ENCODE results near the gene FAM222B. TPM values are rescaled to one million over a fixed set of nuclear protein-coding genes. Genes with fewer than 3 reads are reported as not detected.
A peak's percentile ranks its signal among the peaks of the same experiment; 100 is the strongest.

Gene FAM222B
- total and polyA plus RNA-seq, 9 of the 15 experiments (the other 6 are each of a cell fraction or from before 2014, with no cell fraction given) = 4.0 to 34.6 (median 7.5) TPM

- TF ChIP-seq ZNF407 (IDR thresholded peaks at IDR 0.05; ENCODE audit: low read depth) = peak; percentile 9; the same call in 1 of the 2 replicates
- no peak for TF ChIP-seq RUNX1 (IDR thresholded peaks at IDR 0.05; ENCODE audit: low read depth)
- no peak for TF ChIP-seq ZNF408 (CRISPR knock-in tag; IDR thresholded peaks at IDR 0.05; ENCODE audit: low read depth)
- TF ChIP-seq FOS (IDR thresholded peaks at IDR 0.05; ENCODE audit: extremely low read depth, insufficient read length) = no peak
- 0 out of 2 replicates have a peak, but pooled peaks have one; percentile 36 for TF ChIP-seq ZEB2 (IDR thresholded peaks at IDR 0.05)
- no peak for TF ChIP-seq MEIS2 (IDR thresholded peaks at IDR 0.05; ENCODE audit: partially characterized antibody)
- no peak for TF ChIP-seq SMC3 (conservative IDR thresholded peaks at IDR 0.05; ENCODE audit: insufficient read depth, low read depth, low read length)
- TF ChIP-seq, protein P1, sequence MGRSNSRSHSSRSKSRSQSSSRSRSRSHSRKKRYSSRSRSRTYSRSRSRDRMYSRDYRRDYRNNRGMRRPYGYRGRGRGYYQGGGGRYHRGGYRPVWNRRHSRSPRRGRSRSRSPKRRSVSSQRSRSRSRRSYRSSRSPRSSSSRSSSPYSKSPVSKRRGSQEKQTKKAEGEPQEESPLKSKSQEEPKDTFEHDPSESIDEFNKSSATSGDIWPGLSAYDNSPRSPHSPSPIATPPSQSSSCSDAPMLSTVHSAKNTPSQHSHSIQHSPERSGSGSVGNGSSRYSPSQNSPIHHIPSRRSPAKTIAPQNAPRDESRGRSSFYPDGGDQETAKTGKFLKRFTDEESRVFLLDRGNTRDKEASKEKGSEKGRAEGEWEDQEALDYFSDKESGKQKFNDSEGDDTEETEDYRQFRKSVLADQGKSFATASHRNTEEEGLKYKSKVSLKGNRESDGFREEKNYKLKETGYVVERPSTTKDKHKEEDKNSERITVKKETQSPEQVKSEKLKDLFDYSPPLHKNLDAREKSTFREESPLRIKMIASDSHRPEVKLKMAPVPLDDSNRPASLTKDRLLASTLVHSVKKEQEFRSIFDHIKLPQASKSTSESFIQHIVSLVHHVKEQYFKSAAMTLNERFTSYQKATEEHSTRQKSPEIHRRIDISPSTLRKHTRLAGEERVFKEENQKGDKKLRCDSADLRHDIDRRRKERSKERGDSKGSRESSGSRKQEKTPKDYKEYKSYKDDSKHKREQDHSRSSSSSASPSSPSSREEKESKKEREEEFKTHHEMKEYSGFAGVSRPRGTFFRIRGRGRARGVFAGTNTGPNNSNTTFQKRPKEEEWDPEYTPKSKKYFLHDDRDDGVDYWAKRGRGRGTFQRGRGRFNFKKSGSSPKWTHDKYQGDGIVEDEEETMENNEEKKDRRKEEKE (IDR thresholded peaks at IDR 0.05; ENCODE audit: borderline replicate concordance in 1 of 2, control insufficient read depth in 1 of 2, low read depth in 2 of 2, low read length in 1 of 2) = no peak
- no peak for TF ChIP-seq NR3C1 (CRISPR knock-in tag; IDR thresholded peaks at IDR 0.05)
- TF ChIP-seq ZNF707 (CRISPR knock-in tag; conservative IDR thresholded peaks at IDR 0.05) = no peak
- TF ChIP-seq ZNF830 (CRISPR knock-in tag; IDR thresholded peaks at IDR 0.05) = 0 out of 2 replicates have a peak, but pooled peaks have one; percentile 22
- peak; percentile 66; the same call in 1 of the 2 replicates for TF ChIP-seq ETV1 (tag; conservative IDR thresholded peaks at IDR 0.05; ENCODE audit: low read depth)
- 0 out of 2 replicates have a peak, but pooled peaks have one; percentile 23 for TF ChIP-seq PHB2 (IDR thresholded peaks at IDR 0.05; ENCODE audit: low read depth)
- TF ChIP-seq RBFOX2 (IDR thresholded peaks at IDR 0.05; ENCODE audit: low read depth, low read length) = no peak
- TF ChIP-seq SETDB1 (IDR thresholded peaks at IDR 0.05; ENCODE audit: low read length) = no peak
- no peak for TF ChIP-seq TAF1 (IDR thresholded peaks at IDR 0.05; ENCODE audit: control insufficient read depth, extremely low read depth, insufficient read depth, low read length, severe bottlenecking)
- no peak for TF ChIP-seq TGIF2 (CRISPR knock-in tag; IDR thresholded peaks at IDR 0.05)
Measured at GRCh38 chr17:28865946-28866752, 23.6 kb upstream of the FAM222B start (continued).

All from K562 (cell line).